IPS DF 6.9 (cell line): ENCODE results near the gene SH2D5.

ENCODE experiments used
- DNase-seq: peaks from one replicate; pipeline ENCODE4 v3.0.0-alpha.2; 2013; ENCODE audit warnings: low read depth, low spot score
- H3K27ac ChIP-seq: one replicate; pipeline ENCODE4 v1.5.1; 2013; ENCODE audit warnings: low read length, control low read depth
- H3K27me3 ChIP-seq: 2 replicates; pipeline ENCODE4 v1.6.1; 2013; ENCODE audit warnings: mild to moderate bottlenecking, low read length; ENCODE audit not compliant: control insufficient read depth, insufficient read depth
- H3K36me3 ChIP-seq: 2 replicates; pipeline ENCODE4 v1.6.1; 2013; ENCODE audit warnings: low read length; ENCODE audit not compliant: control insufficient read depth, insufficient read depth
- H3K4me1 ChIP-seq: 2 replicates; pipeline ENCODE4 v1.6.1; 2013; ENCODE audit warnings: low read length; ENCODE audit not compliant: control insufficient read depth, insufficient read depth
- H3K4me3 ChIP-seq: 2 replicates; pipeline ENCODE4 v1.5.1; 2013; ENCODE audit warnings: mild to moderate bottlenecking, low read length
- H3K9me3 ChIP-seq: 2 replicates; pipeline ENCODE4 v1.6.1; 2013; ENCODE audit warnings: low read length, inconsistent platforms; ENCODE audit not compliant: control insufficient read depth, insufficient read depth
- WGBS: extraction: QIAGEN DNeasy Blood & Tissue Kit; methylation state at CpG from one replicate; pipeline ENCODE4 v1.1.7; 2013; ENCODE audit warnings: mixed read lengths, missing lambda C conversion rate; ENCODE audit not compliant: insufficient read length, insufficient coverage; 5-methylcytosine and 5-hydroxymethylcytosine counted together

Gene SH2D5

GRCh38 chr1:20712215-20712577 lies 20.3 kb downstream of the SH2D5 start:
- no peaks in the 10 kb centered on the region; the same call in 1 of the 2 replicates for H3K36me3 ChIP-seq
- no CpG with 5 or more reads among the region's 6 CpGs for WGBS
- no peak overlapping the region for H3K27ac ChIP-seq
- H3K4me3 ChIP-seq, result no peak overlapping the region
- H3K27me3 ChIP-seq, result no peaks in the 10 kb centered on the region
- H3K4me1 ChIP-seq, result peaks cover 2% of the 10 kb centered on the region; the same call in 1 of the 2 replicates
- DNase-seq, result no peak
- H3K9me3 ChIP-seq, result no peaks in the 10 kb centered on the region

GRCh38 chr1:20711285-20712214 lies 21.0 kb downstream of the SH2D5 start:
- Histone ChIP-seq H3K4me3 (no peak overlapping the region), H3K27ac (no peak overlapping the region), H3K9me3 (no peaks in the 10 kb centered on the region), H3K36me3 (no peaks in the 10 kb centered on the region; the same call in 1 of the 2 replicates), H3K4me1 (peaks cover 2% of the 10 kb centered on the region; the same call in 1 of the 2 replicates), H3K27me3 (no peaks in the 10 kb centered on the region)
- no CpG with 5 or more reads among the region's 29 CpGs for WGBS
- DNase-seq, result no peak

- no peak for DNase-seq
- Histone ChIP-seq H3K4me3 (no peak overlapping the region), H3K27me3 (no peaks in the 10 kb centered on the region), H3K9me3 (no peaks in the 10 kb centered on the region), H3K36me3 (no peaks in the 10 kb centered on the region; the same call in 1 of the 2 replicates), H3K27ac (no peak overlapping the region), H3K4me1 (no peaks in the 10 kb centered on the region)
- no CpG with 5 or more reads among the region's 18 CpGs for WGBS
Observed at GRCh38 chr1:20710469-20711284, 21.8 kb downstream of the SH2D5 start.

GRCh38 chr1:20709868-20710267 lies 22.6 kb downstream of the SH2D5 start:
- H3K4me1 ChIP-seq, result no peaks in the 10 kb centered on the region
- no CpG with 5 or more reads among the region's 3 CpGs for WGBS
- DNase-seq, result no peak
- H3K9me3 ChIP-seq, result no peaks in the 10 kb centered on the region
- H3K27me3 ChIP-seq, result no peaks in the 10 kb centered on the region
- no peak overlapping the region for H3K4me3 ChIP-seq
- no peaks in the 10 kb centered on the region; the same call in 1 of the 2 replicates for H3K36me3 ChIP-seq
- H3K27ac ChIP-seq, result no peak overlapping the region

GRCh38 chr1:20708891-20709290 lies 23.6 kb downstream of the SH2D5 start:
- H3K36me3 ChIP-seq, result no peaks in the 10 kb centered on the region; the same call in 1 of the 2 replicates
- whole genome bisulfite sequencing, result no CpG with 5 or more reads among the region's 5 CpGs
- H3K4me1 ChIP-seq, result no peaks in the 10 kb centered on the region
- no peaks in the 10 kb centered on the region for H3K27me3 ChIP-seq
- H3K9me3 ChIP-seq, result no peaks in the 10 kb centered on the region
- no peak overlapping the region for H3K27ac ChIP-seq
- no peak overlapping the region for H3K4me3 ChIP-seq
- DNase-seq, result no peak

GRCh38 chr1:20708057-20708456 lies 24.4 kb downstream of the SH2D5 start:
- H3K9me3 ChIP-seq, result no peaks in the 10 kb centered on the region
- DNase-seq, result no peak
- WGBS, result no CpG with 5 or more reads among the region's 6 CpGs
- no peaks in the 10 kb centered on the region for H3K27me3 ChIP-seq
- no peak overlapping the region for H3K4me3 ChIP-seq
- H3K36me3 ChIP-seq, result no peaks in the 10 kb centered on the region; the same call in 1 of the 2 replicates
- H3K4me1 ChIP-seq, result no peaks in the 10 kb centered on the region
- H3K27ac ChIP-seq, result no peak overlapping the region

- H3K4me3 ChIP-seq, result no peak overlapping the region
- WGBS, result no CpG with 5 or more reads among the region's 5 CpGs
- H3K4me1 ChIP-seq, result no peaks in the 10 kb centered on the region
- no peaks in the 10 kb centered on the region for H3K9me3 ChIP-seq
- H3K27me3 ChIP-seq, result no peaks in the 10 kb centered on the region
- no peaks in the 10 kb centered on the region; the same call in 1 of the 2 replicates for H3K36me3 ChIP-seq
- DNase-seq, result no peak
- no peak overlapping the region for H3K27ac ChIP-seq
Observed at GRCh38 chr1:20706841-20707240, 25.7 kb downstream of the SH2D5 start.

GRCh38 chr1:20705203-20705755 lies 27.2 kb downstream of the SH2D5 start:
- no CpG with 5 or more reads among the region's 15 CpGs for WGBS
- no peaks in the 10 kb centered on the region for H3K4me1 ChIP-seq
- no peaks in the 10 kb centered on the region; the same call in 1 of the 2 replicates for H3K36me3 ChIP-seq
- H3K4me3 ChIP-seq, result no peak overlapping the region
- no peak for DNase-seq
- H3K27ac ChIP-seq, result no peak overlapping the region
- H3K27me3 ChIP-seq, result no peaks in the 10 kb centered on the region
- no peaks in the 10 kb centered on the region for H3K9me3 ChIP-seq

GRCh38 chr1:20704390-20705202 lies 27.9 kb downstream of the SH2D5 start:
- H3K4me1 ChIP-seq, result no peaks in the 10 kb centered on the region
- H3K27ac ChIP-seq, result no peak overlapping the region
- WGBS, result no CpG with 5 or more reads among the region's 41 CpGs
- H3K36me3 ChIP-seq, result no peaks in the 10 kb centered on the region; the same call in 1 of the 2 replicates
- DNase-seq, result no peak
- H3K9me3 ChIP-seq, result no peaks in the 10 kb centered on the region
- no peaks in the 10 kb centered on the region for H3K27me3 ChIP-seq
- H3K4me3 ChIP-seq, result no peak overlapping the region
